GM23338 (cell line): Measurements from ENCODE around the gene DLGAP5. TPM values are rescaled to one million over a fixed set of nuclear protein-coding genes. Genes with fewer than 3 reads are reported as not detected.

Source experiments
- ATAC-seq: fragments of 200-7000 bp; cut with Tn5 transposase; 3 replicates; pipeline ENCODE4 v1.9.1; 2020
- DNase-seq: peaks from one replicate; pipeline ENCODE4 v3.0.0-alpha.2; 2015; ENCODE audit warnings: low spot score
- H2AFZ ChIP-seq: fragments of 200-600 bp; sonication (generic); 2 replicates; pipeline ENCODE4 v1.8.0; 2016; ENCODE audit warnings: antibody characterized with exemption, mild to moderate bottlenecking, moderate library complexity
- H3F3A ChIP-seq: fragments of 200-600 bp; sonication (generic); replicated peaks from 2 replicates; pipeline ENCODE4 v1.8.0; 2017; ENCODE audit warnings: antibody characterized with exemption, mixed run types, low read depth
- H3K27ac ChIP-seq: fragments of 200-600 bp; sonication (generic); 2 replicates; pipeline ENCODE4 v1.6.1; 2016; ENCODE audit warnings: low read depth
- H3K27me3 ChIP-seq: fragments of 200-600 bp; sonication (generic); 2 replicates; pipeline ENCODE4 v1.8.0; 2016; ENCODE audit warnings: mild to moderate bottlenecking, mixed run types, moderate library complexity; ENCODE audit not compliant: insufficient read depth
- H3K36me3 ChIP-seq: fragments of 200-600 bp; sonication (generic); 2 replicates; pipeline ENCODE4 v1.8.0; 2016; ENCODE audit warnings: mild to moderate bottlenecking; ENCODE audit not compliant: insufficient read depth
- H3K4me1 ChIP-seq: fragments of 200-600 bp; sonication (generic); 2 replicates; pipeline ENCODE4 v1.8.0; 2016; ENCODE audit warnings: mild to moderate bottlenecking, moderate library complexity; ENCODE audit not compliant: insufficient read depth
- H3K4me2 ChIP-seq: fragments of 200-600 bp; sonication (generic); 2 replicates; pipeline ENCODE4 v1.7.1; 2017; ENCODE audit warnings: mixed run types
- H3K4me3 ChIP-seq: fragments of 200-600 bp; sonication (generic); 2 replicates; pipeline ENCODE4 v1.6.1; 2016; ENCODE audit warnings: mixed run types
- H3K79me2 ChIP-seq: fragments of 200-600 bp; sonication (generic); replicated peaks from 2 replicates; pipeline ENCODE4 v1.8.0; 2017; ENCODE audit warnings: mild to moderate bottlenecking; ENCODE audit not compliant: insufficient read depth
- H3K9me2 ChIP-seq: fragments of 200-600 bp; sonication (generic); 2 replicates; pipeline ENCODE4 v1.8.0; 2017; ENCODE audit not compliant: insufficient read depth
- H4K20me1 ChIP-seq: fragments of 200-600 bp; sonication (generic); replicated peaks from 2 replicates; pipeline ENCODE4 v1.8.0; 2017; ENCODE audit warnings: mild to moderate bottlenecking; ENCODE audit not compliant: insufficient read depth
- H3K27ac Mint-ChIP-seq: 2 replicates; pipeline ENCODE4 v1.8.0; 2020; ENCODE audit warnings: inconsistent platforms, mild to moderate bottlenecking, moderate library complexity, mixed read lengths
- H3K27me3 Mint-ChIP-seq: 3 replicates; pipeline ENCODE4 v1.8.0; 2022; ENCODE audit warnings: low read depth, mild to moderate bottlenecking, moderate library complexity, mixed read lengths, inconsistent platforms; ENCODE audit not compliant: insufficient read depth, poor library complexity
- H3K36me3 Mint-ChIP-seq: 3 replicates; pipeline ENCODE4 v1.8.0; 2021; ENCODE audit warnings: low read depth, mild to moderate bottlenecking, inconsistent platforms, moderate library complexity, mixed read lengths
- H3K4me1 Mint-ChIP-seq: 3 replicates; pipeline ENCODE4 v1.8.0; 2020; ENCODE audit warnings: mild to moderate bottlenecking, inconsistent platforms, mixed read lengths
- H3K4me3 Mint-ChIP-seq: 3 replicates; pipeline ENCODE4 v1.8.0; 2021; ENCODE audit warnings: moderate library complexity, mild to moderate bottlenecking, inconsistent platforms, mixed read lengths
- H3K9me3 Mint-ChIP-seq: 3 replicates; pipeline ENCODE4 v1.8.0; 2020; ENCODE audit warnings: moderate library complexity, mild to moderate bottlenecking, inconsistent platforms, mixed read lengths
- CTCF ChIP-seq, 2 experiments: fragments of 200-600 bp in 1 of 2; sonication (generic) in 1 of 2; conservative IDR thresholded peaks; 2 replicates each; pipeline versions ENCODE4 v1.5.1 to v1.6.1; 2016 to 2017; ENCODE audit warnings: antibody characterized with exemption in 2 of 2, low read depth in 2 of 2, mild to moderate bottlenecking in 2 of 2, moderate library complexity in 1 of 2
- ETS1 ChIP-seq: IDR thresholded peaks from 2 replicates; pipeline ENCODE4 v1.6.1; 2016; ENCODE audit warnings: antibody characterized with exemption
- EZH2 ChIP-seq: fragments of 200-600 bp; sonication (generic); IDR thresholded peaks from one replicate; pipeline ENCODE4 v1.8.0; 2017; ENCODE audit warnings: antibody characterized with exemption, mild to moderate bottlenecking, low read depth; ENCODE audit not compliant: unreplicated experiment
- NANOG ChIP-seq: IDR thresholded peaks from 2 replicates; pipeline ENCODE4 v1.6.1; 2016; ENCODE audit warnings: antibody characterized with exemption, borderline replicate concordance
- POLR2AphosphoS5 ChIP-seq: IDR thresholded peaks from 2 replicates; pipeline ENCODE4 v1.6.1; 2016; ENCODE audit warnings: antibody characterized with exemption, low read depth
- REST ChIP-seq: IDR thresholded peaks from one replicate; pipeline ENCODE4 v1.6.1; 2018; ENCODE audit warnings: antibody characterized with exemption; ENCODE audit not compliant: unreplicated experiment
- STAT1 ChIP-seq: IDR thresholded peaks from one replicate; pipeline ENCODE4 v1.6.1; 2016; ENCODE audit warnings: antibody characterized with exemption; ENCODE audit not compliant: unreplicated experiment
- ZNF114 ChIP-seq: fragments of 250-450 bp; sonication (Bioruptor Pico); IDR thresholded peaks from 2 replicates; pipeline ENCODE4 v1.5.0; 2020; ENCODE audit warnings: mild to moderate bottlenecking, moderate library complexity
- ZNF331 ChIP-seq: fragments of 250-450 bp; sonication (Bioruptor Pico); IDR thresholded peaks from 2 replicates; pipeline ENCODE4 v1.5.0; 2020; ENCODE audit warnings: low read depth, mild to moderate bottlenecking, moderate library complexity
- ZNF462 ChIP-seq: fragments of 250-450 bp; sonication (Bioruptor Pico); IDR thresholded peaks from 2 replicates; pipeline ENCODE4 v1.5.0; 2020; ENCODE audit warnings: mild to moderate bottlenecking, moderate library complexity
- polyA plus RNA-seq: library from polyadenylated mRNA; unstranded; fragments of >200 nt; fragmentation: Nextera tagmentation; extraction: Ambion mirVana; gene quantifications from 2 replicates; pipeline ENCODE4 v1.2.1, GENCODE V29; 2016
- total RNA-seq: library from RNA; depleted of rRNA; stranded (reverse); fragments of >200 nt; shearing (Covaris generic); gene quantifications from 2 replicates; pipeline ENCODE4 v1.2.3, GENCODE V29; 2014

DLGAP5 gene
- total and polyA plus RNA-seq, 2 experiments from 2014 or later, result 110 to 117 TPM

- ATAC-seq (no peak), DNase-seq (no peak)
- Histone ChIP-seq H3K4me3 (no peak overlapping the region), H3K79me2 (no peaks in the 10 kb centered on the region), H4K20me1 (no peaks in the 10 kb centered on the region), H3K27me3 (no peaks in the 10 kb centered on the region), H3K4me2 (no peak overlapping the region), H3K27ac (no peak overlapping the region), H2AFZ (no peak overlapping the region), H3F3A (no peaks in the 10 kb centered on the region), H3K4me1 (no peaks in the 10 kb centered on the region), H3K9me2 (no peaks in the 10 kb centered on the region), H3K36me3 (no peaks in the 10 kb centered on the region)
- Mint-ChIP-seq H3K27me3 (no peaks in the 10 kb centered on the region), H3K9me3 (peaks cover 13% of the 10 kb centered on the region; the same call in 2 of the 3 replicates), H3K27ac (no peak overlapping the region), H3K4me1 (no peaks in the 10 kb centered on the region), H3K4me3 (no peak overlapping the region), H3K36me3 (no peaks in the 10 kb centered on the region)
- no peak for TF ChIP-seq ZNF114 (CRISPR knock-in tag)
- TF ChIP-seq ZNF331 (CRISPR knock-in tag), result no peak
- no peak for TF ChIP-seq ETS1
- no peak for TF ChIP-seq CTCF (conservative IDR thresholded peaks at IDR 0.05; ENCODE audit: low read depth in 2 of 2)
- no peak for TF ChIP-seq EZH2
- TF ChIP-seq STAT1, result no peak
Measured at GRCh38 chr14:55228261-55228660, 36.9 kb upstream of the DLGAP5 start.

- Mint-ChIP-seq H3K4me3 (no peak overlapping the region), H3K9me3 (peaks cover 13% of the 10 kb centered on the region; the same call in 2 of the 3 replicates), H3K27me3 (no peaks in the 10 kb centered on the region), H3K36me3 (no peaks in the 10 kb centered on the region), H3K4me1 (no peaks in the 10 kb centered on the region), H3K27ac (no peak overlapping the region)
- no peaks in the 10 kb centered on the region for H4K20me1 ChIP-seq
- DNase-seq, result no peak
- no peak for ATAC-seq
- H3K4me3 ChIP-seq, result no peak overlapping the region
- no peaks in the 10 kb centered on the region for H3K27me3 ChIP-seq
- no peaks in the 10 kb centered on the region for H3K9me2 ChIP-seq
- H3K4me1 ChIP-seq, result no peaks in the 10 kb centered on the region
- no peak overlapping the region for H3K27ac ChIP-seq
- H3K4me2 ChIP-seq, result no peak overlapping the region
- no peaks in the 10 kb centered on the region for H3F3A ChIP-seq
- H2AFZ ChIP-seq, result no peak overlapping the region
- H3K79me2 ChIP-seq, result no peaks in the 10 kb centered on the region
- no peaks in the 10 kb centered on the region for H3K36me3 ChIP-seq
- no peak for TF ChIP-seq NANOG
- no peak for TF ChIP-seq ZNF114 (CRISPR knock-in tag)
- TF ChIP-seq REST, result no peak
- TF ChIP-seq POLR2AphosphoS5, result no peak
- TF ChIP-seq STAT1, result no peak
- TF ChIP-seq ZNF462 (CRISPR knock-in tag), result no peak
Measured at GRCh38 chr14:55223364-55223763, 32.0 kb upstream of the DLGAP5 start.
